Left forelimb (tissue), 1 donor: ENCODE results near the gene HAND1.
"Not testable (repeated sequence)": the region's sequence is repeated elsewhere in the genome, so short reads cannot be mapped to it uniquely, and the experiment has no call there.

Experiments used
- DNase-seq: peaks from one replicate; pipeline ENCODE4 v3.0.0-alpha.2; 2018; ENCODE audit warnings: low spot score

HAND1 gene

GRCh38 chr5:154478224-154478565, at the start of gene HAND1:
Gene HAND1, minus strand, starts transcription at chr5:154478227. Its CDS starts 219 bp downstream, at chr5:154478008.
- DNase-seq = no peak

GRCh38 chr5:154526231-154527226, 48.5 kb upstream of the HAND1 start:
- DNase-seq = no peak

GRCh38 chr5:154524859-154525258, 46.8 kb upstream of the HAND1 start:
- DNase-seq = no peak

GRCh38 chr5:154524181-154524580, 46.2 kb upstream of the HAND1 start:
- no peak for DNase-seq

GRCh38 chr5:154523709-154524108, 45.7 kb upstream of the HAND1 start:
- DNase-seq = no peak

- no peak for DNase-seq
These were observed 45.1 kb upstream of the HAND1 start for GRCh38 chr5:154523104-154523503.

DNA sequence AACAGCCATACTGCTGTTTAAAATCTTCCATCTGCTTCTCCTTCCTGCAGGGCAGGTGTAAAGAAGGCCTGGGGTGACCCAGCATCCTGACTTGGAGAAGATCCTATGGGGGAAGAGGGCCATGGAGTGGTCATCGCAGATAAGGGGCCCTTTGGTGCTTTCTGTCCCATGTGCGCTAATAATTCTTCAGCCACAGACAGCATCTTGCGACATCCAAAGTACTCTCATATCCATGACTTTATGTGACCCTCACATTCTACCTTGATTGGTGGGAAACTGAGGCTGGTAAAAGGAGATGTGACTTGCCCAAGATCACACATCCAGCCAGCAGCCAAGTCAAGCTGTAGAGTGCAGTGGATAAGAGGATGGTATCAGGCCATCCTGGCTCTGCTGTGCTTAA, 44.3 kb upstream of the HAND1 start:
- DNase-seq = no peak

DNA sequence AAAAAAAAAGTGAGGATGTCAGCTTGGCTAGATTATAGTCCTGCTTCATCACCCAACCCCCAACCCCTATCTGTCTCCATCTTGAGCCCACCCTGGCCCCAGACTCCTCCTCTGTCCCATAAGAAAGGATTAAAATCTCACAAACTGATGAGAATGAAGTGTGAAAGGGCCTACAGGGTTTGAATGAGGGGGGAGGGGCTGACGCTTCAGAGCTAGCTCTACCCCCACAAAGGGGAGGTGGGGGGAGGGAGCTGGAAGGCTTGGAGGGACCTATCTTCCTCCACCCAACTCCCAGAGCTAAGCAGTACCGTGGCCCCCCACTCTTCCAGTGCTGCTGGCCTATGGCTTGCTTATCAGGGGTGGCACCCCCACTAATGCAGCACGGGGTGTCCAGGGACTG, 43.7 kb upstream of the HAND1 start:
- DNase-seq = no peak

- DNase-seq = no peak
These were observed 42.9 kb upstream of the HAND1 start for GRCh38 chr5:154520861-154521453.

GRCh38 chr5:154519359-154519758, 41.3 kb upstream of the HAND1 start:
- no peak for DNase-seq

- DNase-seq = no peak
These were observed 40.4 kb upstream of the HAND1 start for GRCh38 chr5:154518438-154518867.

DNA sequence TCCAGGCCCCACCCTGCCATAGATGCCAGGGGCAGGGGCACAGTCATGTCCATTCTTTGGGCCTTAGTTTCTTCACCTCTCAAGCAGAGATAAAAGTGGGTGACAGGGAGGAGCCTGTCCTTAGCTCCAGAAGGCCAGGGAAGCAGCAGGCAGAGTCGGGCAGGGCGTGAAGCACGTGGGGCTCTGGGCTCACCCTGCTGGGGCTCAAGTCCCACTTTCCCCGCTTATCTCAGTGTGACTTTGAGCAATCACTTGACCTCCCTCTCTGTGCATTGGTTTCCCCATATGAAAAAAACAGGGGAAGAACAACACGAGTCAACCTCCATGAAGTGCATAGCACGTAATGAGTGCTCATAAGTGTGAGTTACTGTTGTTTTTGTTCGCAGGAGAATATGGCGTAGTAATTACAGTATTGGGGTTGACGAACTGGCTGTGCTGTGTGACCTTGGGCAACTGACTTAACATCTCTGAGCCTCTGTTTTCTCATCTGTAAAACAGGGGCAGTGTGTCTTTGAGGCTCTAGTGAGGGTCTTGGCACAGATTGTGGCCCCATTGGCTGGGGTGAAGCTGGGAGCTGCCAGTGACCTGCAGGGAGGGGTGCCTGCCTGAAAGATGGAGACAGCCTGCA, 39.9 kb upstream of the HAND1 start:
- no peak for DNase-seq

DNA sequence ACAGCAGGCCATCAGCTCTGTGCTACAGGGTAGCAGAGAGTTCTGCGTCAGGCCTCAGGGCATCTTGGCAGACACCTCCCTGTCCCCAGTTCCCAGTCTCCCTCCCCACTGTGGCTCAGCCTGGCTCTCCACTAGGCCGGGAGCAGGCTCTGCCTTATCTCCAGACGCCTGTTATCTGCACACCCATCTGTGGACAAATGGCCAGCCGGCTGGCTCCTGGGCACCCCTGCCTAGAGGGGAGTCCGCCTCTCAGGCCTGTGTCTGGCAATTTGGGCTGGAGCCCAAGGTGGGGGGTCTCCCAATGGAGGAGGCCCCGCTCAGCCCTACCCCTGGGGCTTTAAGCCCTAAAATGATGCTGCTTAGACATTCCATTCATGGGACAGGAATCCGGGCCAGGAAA, 39.2 kb upstream of the HAND1 start:
- DNase-seq = no peak

GRCh38 chr5:154516475-154516874, 38.4 kb upstream of the HAND1 start:
- no peak for DNase-seq

- DNase-seq = not testable (repeated sequence)
These were observed 37.5 kb upstream of the HAND1 start for GRCh38 chr5:154515488-154515887.

GRCh38 chr5:154514331-154514730, 36.3 kb upstream of the HAND1 start:
- DNase-seq = no peak

DNA sequence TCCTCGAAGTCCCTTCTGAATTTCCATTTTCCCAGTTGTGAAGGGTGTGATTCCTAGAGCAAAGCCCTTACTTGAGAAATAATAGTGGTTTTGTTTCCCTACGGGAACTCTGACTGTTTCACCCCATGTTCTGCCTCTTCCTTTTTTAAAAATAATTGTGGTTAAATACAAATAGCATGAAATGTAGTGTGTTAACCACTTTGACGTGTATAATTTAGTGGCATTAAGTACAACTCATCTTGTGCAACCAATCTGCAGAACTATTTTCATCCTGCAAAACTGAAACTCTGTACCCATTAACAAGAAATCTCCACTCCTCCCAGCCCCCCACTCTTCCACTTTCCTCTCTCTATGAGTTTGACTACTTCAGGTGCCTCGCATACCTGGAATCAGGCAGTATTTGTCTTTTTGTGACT, 35.6 kb upstream of the HAND1 start:
- DNase-seq = no peak

DNA sequence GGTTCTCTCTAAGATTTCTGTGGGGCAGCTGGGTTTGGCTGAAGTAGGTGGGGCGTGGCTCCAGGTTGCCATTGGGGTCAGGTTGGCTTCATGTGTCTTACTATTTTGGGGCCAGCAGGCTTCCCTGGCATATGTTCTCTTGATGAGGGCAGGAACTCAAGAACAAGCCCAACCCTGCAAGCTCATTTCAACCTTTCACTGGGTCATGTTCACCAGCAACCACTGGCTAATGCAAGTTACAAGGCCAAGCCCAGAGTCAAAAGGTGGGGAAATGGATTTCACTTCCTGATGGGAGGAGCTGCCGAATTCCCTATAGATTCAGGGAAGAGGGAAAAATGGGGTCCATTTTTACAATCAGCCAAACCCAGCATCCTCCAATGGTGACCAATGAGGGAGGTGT, 34.0 kb upstream of the HAND1 start:
- no peak for DNase-seq

GRCh38 chr5:154509784-154510555, 31.9 kb upstream of the HAND1 start:
- DNase-seq = no peak

DNA sequence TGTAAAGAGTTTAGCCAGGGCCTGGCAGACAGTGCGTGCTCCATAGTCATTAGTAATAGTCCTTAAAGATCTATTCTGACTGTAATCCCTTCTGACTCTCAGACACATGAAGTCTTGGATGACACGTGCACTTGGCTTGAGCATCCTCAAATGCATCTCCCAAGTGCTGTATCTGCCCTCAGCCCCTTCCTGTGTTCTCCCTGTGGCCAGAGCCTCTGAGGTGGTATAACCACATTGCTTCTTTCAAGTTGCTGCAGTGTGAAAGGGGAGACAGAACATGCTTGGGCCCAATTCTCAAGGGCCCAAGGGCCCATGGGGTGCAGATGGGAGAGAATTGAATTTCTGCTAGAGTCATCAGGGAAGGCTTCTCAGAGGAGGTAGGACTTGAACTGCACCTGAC, 30.1 kb upstream of the HAND1 start:
- no peak for DNase-seq

DNA sequence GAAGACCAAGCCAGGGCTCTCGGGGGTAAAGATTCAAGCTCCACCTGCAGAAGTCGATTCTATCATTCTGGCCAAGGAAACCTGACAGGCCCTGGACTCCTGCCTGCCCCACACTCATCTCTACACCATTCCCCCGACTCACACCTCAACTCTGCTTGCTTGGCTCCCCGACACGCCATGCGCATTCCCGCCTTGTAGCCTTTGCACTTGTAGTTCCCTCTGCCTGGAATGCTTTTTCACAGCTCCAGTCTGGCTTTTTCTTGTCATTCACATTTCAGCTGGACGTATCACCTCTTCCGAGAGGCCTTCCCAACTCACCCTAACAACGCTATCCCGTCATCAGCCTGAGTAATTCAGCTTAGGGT, 28.7 kb upstream of the HAND1 start:
- DNase-seq = no peak

- DNase-seq = no peak
These were observed 28.2 kb upstream of the HAND1 start for GRCh38 chr5:154506049-154506715.
